Brain pericyte (primary cell): ENCODE results near the gene EHMT1.
"Not testable (repeated sequence)": the region's sequence is repeated elsewhere in the genome, so short reads cannot be mapped to it uniquely, and the experiment has no call there.

ENCODE experiments used
- DNase-seq: peaks from one replicate; pipeline ENCODE4 v3.0.0-alpha.2; 2012; ENCODE audit warnings: low read depth, low spot score

The EHMT1 gene

GRCh38 chr9:137691646-137692351 lies 73.0 kb downstream of the EHMT1 start:
- no peak for DNase-seq

GRCh38 chr9:137694236-137694959 lies 75.6 kb downstream of the EHMT1 start:
- no peak for DNase-seq

- DNase-seq = no peak
These were observed 76.4 kb downstream of the EHMT1 start for GRCh38 chr9:137694962-137695875.

GRCh38 chr9:137696136-137696925 lies 77.5 kb downstream of the EHMT1 start:
- no peak for DNase-seq

- DNase-seq = no peak
These were observed 78.4 kb downstream of the EHMT1 start for GRCh38 chr9:137697193-137697592.

GRCh38 chr9:137697832-137698231 lies 79.0 kb downstream of the EHMT1 start:
- DNase-seq = no peak

GRCh38 chr9:137700911-137701310 lies 82.1 kb downstream of the EHMT1 start:
- no peak for DNase-seq

GRCh38 chr9:137702615-137703379 lies 84.0 kb downstream of the EHMT1 start:
- DNase-seq = no peak

- no peak for DNase-seq
These were observed 85.2 kb downstream of the EHMT1 start for GRCh38 chr9:137703842-137704508.

- DNase-seq = no peak
These were observed 86.6 kb downstream of the EHMT1 start for GRCh38 chr9:137705443-137705863.

- DNase-seq = no peak
These were observed 87.1 kb downstream of the EHMT1 start for GRCh38 chr9:137705906-137706305.

GRCh38 chr9:137707361-137707760 lies 88.6 kb downstream of the EHMT1 start:
- no peak for DNase-seq

GRCh38 chr9:137708590-137709284 lies 89.9 kb downstream of the EHMT1 start:
- DNase-seq = no peak

GRCh38 chr9:137709411-137710101 lies 90.8 kb downstream of the EHMT1 start:
- DNase-seq = no peak

GRCh38 chr9:137710704-137711103 lies 91.9 kb downstream of the EHMT1 start:
- no peak for DNase-seq

- no peak for DNase-seq
These were observed 92.9 kb downstream of the EHMT1 start for GRCh38 chr9:137711678-137712105.

GRCh38 chr9:137715321-137715720 lies 96.5 kb downstream of the EHMT1 start:
- no peak for DNase-seq

GRCh38 chr9:137715866-137716693 lies 97.3 kb downstream of the EHMT1 start:
- DNase-seq = not testable (repeated sequence)
